Prostate gland (tissue), 2 donors: ENCODE measurements around the gene GYPE. TPM values are rescaled to one million over a fixed set of nuclear protein-coding genes. Genes with fewer than 3 reads are reported as not detected.
"Not testable (repeated sequence)": the region's sequence is repeated elsewhere in the genome, so short reads cannot be mapped to it uniquely, and the experiment has no call there.

Source experiments
- DNase-seq: peaks from one replicate; pipeline ENCODE4 v3.0.0-alpha.2; 2019; ENCODE audit warnings: low spot score
- H3K27ac ChIP-seq, 2 donors: fragments of 200-600 bp; sonication (generic); 2 replicates each; pipeline ENCODE4 v1.5.1; 2017 to 2019
- H3K27me3 ChIP-seq: fragments of 200-600 bp; sonication (generic); replicated peaks from 2 replicates; pipeline ENCODE4 v1.5.1; 2019; ENCODE audit not compliant: insufficient read depth
- H3K36me3 ChIP-seq, 2 donors: fragments of 200-600 bp; sonication (generic); 1 replicate in 1 of 2; 2 replicates in 1 of 2; pipeline versions ENCODE4 v1.5.1 to v1.8.1; 2017 to 2019
- H3K4me1 ChIP-seq: fragments of 200-600 bp; sonication (generic); replicated peaks from 2 replicates; pipeline ENCODE4 v1.5.1; 2019
- H3K4me3 ChIP-seq, 2 donors: fragments of 200-600 bp; sonication (generic); 2 replicates each; pipeline ENCODE4 v1.5.1; 2017 to 2019
- H3K9me3 ChIP-seq: fragments of 200-600 bp; sonication (generic); 2 replicates; pipeline ENCODE4 v1.5.1; 2017
- WGBS: methylation state at CpG from one replicate; pipeline ENCODE4 v1.1.5; 2018; 5-methylcytosine and 5-hydroxymethylcytosine counted together
- intact Hi-C: fragments of 100-400 bp; cut with DNase I; formaldehyde crosslinking; loops from one replicate; pipeline ENCODE4 v1.14.2; 2022
- total RNA-seq, 2 donors: library from RNA; depleted of rRNA; stranded (reverse); fragments of >200 nt; gene quantifications; one replicate each; pipeline ENCODE4 v1.1.0, GENCODE V29; 2016

Gene GYPE
- total RNA-seq, 2 donors from 2014 or later, result 0.46 TPM; not detected in 1

GRCh38 chr4:143849296-143849695, 56.1 kb downstream of the GYPE start:
- H3K27ac ChIP-seq, H3K4me3 ChIP-seq: not testable (repeated sequence)
- 71% methylated on average over 2 of the region's 2 CpGs for WGBS

DNA sequence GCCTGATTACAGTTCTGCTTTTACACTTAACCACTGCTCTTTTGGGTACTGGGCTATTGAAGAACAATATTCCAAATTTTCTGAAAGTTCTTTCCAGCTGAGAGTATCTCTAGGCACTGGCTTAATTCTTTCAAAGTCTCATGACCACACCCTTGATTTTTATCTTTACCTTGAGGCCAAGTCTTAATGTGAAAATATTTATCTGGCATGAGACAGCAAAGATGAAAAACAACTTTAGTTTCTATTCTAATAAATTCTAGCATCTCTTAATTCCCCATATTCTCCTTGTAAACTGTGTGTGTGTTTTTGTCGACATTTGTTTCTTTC, 61.9 kb downstream of the GYPE start:
- H3K9me3 ChIP-seq, H3K36me3 ChIP-seq, H3K4me1 ChIP-seq, H3K4me3 ChIP-seq, intact Hi-C loops, DNase-seq, H3K27me3 ChIP-seq, H3K27ac ChIP-seq: not testable (repeated sequence)
- 90% methylated on average over 1 of the region's 1 CpG for WGBS

More at GRCh38 chr4:143849296-143849695, 56.1 kb downstream of the GYPE start:
- H3K36me3 ChIP-seq, H3K4me1 ChIP-seq, intact Hi-C loops, H3K9me3 ChIP-seq, H3K27me3 ChIP-seq, DNase-seq: not testable (repeated sequence)

GRCh38 chr4:143842624-143843505, 62.5 kb downstream of the GYPE start:
- H3K4me3 ChIP-seq, intact Hi-C loops, DNase-seq, H3K27ac ChIP-seq, H3K27me3 ChIP-seq, H3K9me3 ChIP-seq, H3K4me1 ChIP-seq, H3K36me3 ChIP-seq: not testable (repeated sequence)
- WGBS, result 72% methylated on average over 3 of the region's 3 CpGs

DNA sequence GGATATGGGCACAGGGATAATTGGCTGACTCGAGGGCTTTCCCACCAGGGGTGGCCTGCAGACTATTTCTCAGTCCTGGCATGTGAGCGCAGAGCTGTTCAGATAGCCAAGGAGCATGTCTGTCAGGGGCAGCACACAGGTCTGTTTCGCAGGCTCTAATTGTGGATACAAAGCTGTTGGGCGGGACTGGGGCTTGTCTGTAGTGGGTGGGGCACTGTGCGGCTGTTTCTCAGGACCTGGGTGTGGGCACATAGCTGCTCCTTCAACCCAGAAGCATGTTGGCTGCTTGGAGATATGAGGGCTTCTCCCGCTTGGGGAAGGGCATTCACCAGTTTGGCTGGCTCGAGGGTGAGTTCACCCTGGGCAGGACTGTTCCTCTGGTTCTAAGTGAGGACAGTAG, 65.9 kb downstream of the GYPE start:
- H3K4me1 ChIP-seq, intact Hi-C loops, H3K36me3 ChIP-seq, H3K27ac ChIP-seq, H3K4me3 ChIP-seq, H3K27me3 ChIP-seq, H3K9me3 ChIP-seq, DNase-seq: not testable (repeated sequence)
- WGBS, result 80% methylated on average over 6 of the region's 7 CpGs

DNA sequence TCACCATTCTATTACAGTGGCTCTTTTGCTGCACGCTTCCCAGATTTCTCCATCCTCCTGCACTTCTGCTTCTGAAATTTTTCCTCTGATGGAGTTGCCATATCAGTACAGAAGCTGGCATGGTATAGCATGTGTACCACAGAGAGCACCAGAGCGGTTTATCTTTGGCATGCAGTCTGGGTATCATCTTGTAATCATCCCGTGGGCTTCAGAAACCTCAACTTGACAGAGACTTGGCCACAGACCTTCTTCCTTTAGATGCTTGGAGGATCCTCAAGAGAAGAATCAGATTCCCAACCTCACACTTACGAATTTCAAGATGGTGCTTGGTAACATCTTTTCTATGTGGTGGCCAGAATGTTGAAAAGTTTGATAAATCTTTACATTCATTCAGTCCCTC, 71.2 kb downstream of the GYPE start:
- H3K4me1 ChIP-seq, intact Hi-C loops, H3K27me3 ChIP-seq, H3K27ac ChIP-seq, H3K36me3 ChIP-seq, DNase-seq, H3K9me3 ChIP-seq, H3K4me3 ChIP-seq: not testable (repeated sequence)
- 94% methylated on average over 4 of the region's 4 CpGs for WGBS

DNA sequence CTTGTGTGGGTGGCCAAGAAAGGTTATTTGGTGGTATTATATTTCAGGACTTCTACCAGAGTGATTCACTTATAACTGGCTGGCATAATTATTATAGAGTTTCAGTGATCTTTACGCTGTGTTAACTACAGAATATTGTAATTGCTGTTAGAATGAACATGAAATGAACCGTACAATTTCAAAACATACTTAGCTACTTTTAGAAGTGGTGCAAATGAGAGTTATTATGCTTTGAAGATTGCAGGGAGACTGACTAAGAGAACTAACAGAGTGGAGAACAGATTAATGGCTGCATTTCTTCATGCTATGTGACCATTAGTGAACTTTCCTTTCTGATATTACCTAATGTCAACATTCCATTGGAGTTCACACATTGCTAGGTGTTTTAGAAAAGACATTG, 71.7 kb downstream of the GYPE start:
- WGBS, result 79% methylated on average over 2 of the region's 2 CpGs
- intact Hi-C loops, DNase-seq: not testable (repeated sequence)

GRCh38 chr4:143830576-143830975, 74.8 kb downstream of the GYPE start:
- H3K9me3 ChIP-seq, H3K36me3 ChIP-seq, DNase-seq, H3K27ac ChIP-seq, H3K4me1 ChIP-seq, H3K27me3 ChIP-seq, H3K4me3 ChIP-seq, intact Hi-C loops: not testable (repeated sequence)

More for the DNA sequence above, 71.7 kb downstream of the GYPE start:
- H3K9me3 ChIP-seq, H3K36me3 ChIP-seq, H3K27ac ChIP-seq, H3K27me3 ChIP-seq, H3K4me1 ChIP-seq, H3K4me3 ChIP-seq: not testable (repeated sequence)

GRCh38 chr4:143829239-143829620, 76.1 kb downstream of the GYPE start:
- H3K27ac ChIP-seq, H3K27me3 ChIP-seq, H3K4me1 ChIP-seq, H3K36me3 ChIP-seq, H3K9me3 ChIP-seq, DNase-seq, intact Hi-C loops, H3K4me3 ChIP-seq: not testable (repeated sequence)
- 66% methylated on average over 4 of the region's 4 CpGs for WGBS

Other genes starting within 250 kb of the GYPE start
- gene FREM3, start 204.9 kb downstream of the GYPE start, total RNA-seq, result under 1 TPM in 1 of 2 donors, not detected in 1; 0.06 TPM
- gene GYPB, start 113.8 kb upstream of the GYPE start, total RNA-seq, result not detected
- gene GYPA, start 235.2 kb upstream of the GYPE start, total RNA-seq, result not detected